GM19455 (cell line): ENCODE results near the gene FGF14.

ENCODE experiments used
- ATAC-seq: cut with Tn5 transposase; IDR thresholded peaks from one replicate; pipeline ENCODE4 v1.9.1; 2021; ENCODE audit not compliant: unreplicated experiment

FGF14 gene

DNA sequence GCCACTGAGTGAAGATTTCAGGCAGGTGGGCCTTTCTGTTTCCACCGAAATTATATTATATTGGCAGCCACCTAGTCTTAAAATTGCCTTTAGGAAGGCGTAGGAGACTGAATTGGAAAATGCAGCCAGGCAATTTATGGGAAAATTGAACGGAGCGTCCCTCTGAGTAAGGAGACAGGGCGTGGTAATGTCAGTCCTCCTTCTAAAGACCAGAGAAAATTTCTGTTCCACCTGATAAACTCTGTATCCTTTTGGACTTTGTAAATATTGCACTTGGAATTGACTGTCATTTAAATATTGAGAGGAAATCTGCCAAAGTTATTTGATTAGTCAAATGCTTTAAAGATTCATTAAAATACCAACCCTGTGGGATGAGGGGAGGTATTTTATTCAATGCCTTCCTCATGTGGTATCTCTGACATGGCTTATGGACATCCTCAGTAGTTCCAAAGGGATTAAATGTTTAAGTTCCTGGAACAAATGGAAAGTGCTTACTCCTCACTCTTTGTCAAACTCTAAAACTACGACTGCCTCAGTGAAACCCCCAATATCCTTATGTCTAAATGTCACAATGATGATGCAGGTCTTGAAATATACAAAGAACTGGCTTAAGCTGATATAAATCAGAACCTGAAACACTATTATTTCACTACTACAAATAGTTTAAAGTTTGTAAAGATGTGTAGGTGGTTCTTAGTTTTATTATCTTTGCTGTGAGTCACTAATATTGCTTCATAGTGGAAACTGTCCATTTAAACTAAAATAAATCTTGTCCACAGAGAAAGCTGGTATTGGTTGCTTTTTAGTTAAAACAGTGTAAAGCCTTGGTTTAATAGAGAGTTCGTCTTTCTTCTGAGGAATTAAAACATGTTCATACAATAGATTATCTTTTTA lies 203.2 kb downstream of the FGF14 start:
- ATAC-seq, result no peak

DNA sequence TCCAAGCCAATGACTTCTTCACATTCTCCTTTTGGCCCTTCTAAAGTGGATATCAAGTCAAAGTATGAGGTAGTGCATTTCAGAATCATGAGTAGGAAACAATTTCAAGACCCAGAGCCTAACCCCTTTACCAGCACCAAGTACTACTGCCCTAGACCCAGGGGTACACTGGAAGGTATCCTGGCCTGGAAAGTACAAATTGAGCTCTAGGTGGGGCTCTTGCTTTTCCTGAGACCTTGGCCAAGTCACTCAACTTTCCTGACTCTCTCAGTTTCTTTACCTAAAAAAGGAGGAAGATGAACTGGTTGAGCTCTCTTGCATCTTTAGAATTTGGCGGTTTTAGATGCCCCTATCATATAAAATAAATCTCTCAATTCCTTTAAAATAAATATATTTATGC lies 204.7 kb downstream of the FGF14 start:
- no peak for ATAC-seq

DNA sequence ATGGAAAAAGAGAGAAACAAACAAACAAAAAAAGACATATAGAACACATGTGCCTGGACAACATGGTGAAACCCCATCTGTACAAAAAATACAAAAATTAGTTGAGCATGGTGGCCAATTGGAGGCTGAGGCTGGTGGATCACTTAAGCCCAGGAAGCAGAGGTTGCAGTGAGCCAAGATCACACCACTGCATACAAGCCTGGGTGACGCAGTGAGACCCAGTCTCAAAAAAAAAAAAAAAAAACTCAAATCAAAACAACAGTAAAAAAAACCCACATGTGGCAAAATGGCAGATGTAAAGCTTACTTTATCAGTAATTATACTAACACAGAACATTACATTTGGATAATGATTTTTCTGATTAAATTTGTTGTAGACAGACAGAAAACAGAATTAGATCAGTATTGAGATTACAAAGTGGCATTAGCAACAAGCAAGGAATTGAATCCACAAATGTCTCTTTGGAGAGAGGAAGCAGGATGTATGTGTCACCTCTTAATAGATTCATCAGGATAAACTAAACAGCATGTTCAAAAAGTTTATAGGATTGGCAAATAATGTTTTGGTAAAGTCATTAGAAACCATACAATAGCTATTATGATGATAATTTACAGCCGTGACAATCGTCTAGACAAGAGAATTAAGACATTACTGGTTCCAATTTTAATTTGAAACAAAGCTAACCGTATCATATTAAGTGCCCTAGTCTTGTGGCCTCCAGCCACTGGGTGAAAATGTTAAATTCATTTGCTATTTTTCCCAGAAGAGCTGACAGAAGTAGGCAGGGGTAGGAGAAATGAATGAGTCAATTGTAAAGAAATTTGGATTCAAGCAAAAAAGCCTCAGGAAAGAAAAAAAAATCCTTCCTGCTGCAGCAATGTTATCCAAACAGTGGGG lies 206.0 kb downstream of the FGF14 start:
- no peak for ATAC-seq

DNA sequence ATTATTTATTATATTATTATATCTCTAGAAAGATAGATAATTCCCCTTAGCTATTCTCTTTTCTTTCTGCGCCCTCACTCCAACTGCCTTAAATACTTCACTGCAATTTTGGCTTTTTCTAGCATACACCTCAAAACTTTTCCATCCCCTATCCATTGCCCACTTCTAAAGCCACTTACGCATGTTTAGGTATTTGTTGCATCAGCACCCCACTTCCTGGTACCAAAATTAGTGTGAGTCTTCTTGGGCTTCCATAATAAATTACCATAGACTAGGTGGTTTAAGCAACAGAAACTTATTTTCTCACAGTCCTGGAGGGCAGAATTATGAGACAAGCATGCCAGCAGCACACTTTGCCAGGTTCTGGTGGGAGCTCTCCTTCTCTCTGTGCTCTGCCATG lies 209.0 kb downstream of the FGF14 start:
- ATAC-seq, result no peak

DNA sequence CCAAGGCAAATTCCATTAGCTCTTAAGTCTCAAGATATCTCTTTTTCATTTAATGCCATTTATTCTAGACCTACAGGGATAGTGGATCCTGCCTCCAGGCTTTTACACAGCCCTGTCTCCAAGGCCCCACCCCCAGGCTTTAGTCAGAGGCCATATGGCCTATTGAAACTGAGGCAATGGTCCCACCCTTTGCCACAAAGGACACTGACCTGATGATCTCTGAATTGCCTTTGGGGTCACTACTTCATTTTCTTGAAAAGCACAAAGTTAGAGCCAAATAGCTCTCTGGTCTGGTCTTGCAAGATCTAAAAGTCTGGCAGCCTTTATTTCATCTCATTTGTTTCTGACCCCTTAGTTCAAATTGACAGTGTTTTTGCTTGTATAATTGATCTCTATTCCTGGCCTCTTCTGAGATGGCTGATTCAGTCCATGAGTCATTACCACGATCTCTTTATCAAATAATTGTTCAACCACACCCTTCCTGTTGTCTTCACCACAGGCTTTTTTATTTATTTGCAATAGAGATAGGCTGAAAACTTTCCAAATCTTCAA lies 209.8 kb downstream of the FGF14 start:
- no peak for ATAC-seq

DNA sequence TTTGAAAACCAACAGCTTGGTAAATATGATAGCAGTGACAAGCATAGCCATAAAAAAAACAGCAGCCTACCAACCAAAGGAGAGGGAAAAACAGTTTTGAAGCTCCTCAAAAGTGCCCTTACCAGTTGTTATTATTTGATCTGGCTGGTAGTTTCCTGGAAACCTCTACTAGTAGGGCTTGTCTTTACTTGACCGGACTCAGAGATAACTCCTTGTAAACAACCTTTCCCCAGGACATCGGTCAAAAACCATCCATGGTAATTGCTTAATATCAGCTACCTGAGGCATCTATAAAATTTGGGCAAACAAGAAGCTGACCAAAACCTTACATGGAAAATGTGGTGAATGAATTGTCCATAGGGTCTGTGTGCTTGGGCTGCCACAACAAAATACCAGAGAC lies 210.9 kb downstream of the FGF14 start:
- no peak for ATAC-seq

DNA sequence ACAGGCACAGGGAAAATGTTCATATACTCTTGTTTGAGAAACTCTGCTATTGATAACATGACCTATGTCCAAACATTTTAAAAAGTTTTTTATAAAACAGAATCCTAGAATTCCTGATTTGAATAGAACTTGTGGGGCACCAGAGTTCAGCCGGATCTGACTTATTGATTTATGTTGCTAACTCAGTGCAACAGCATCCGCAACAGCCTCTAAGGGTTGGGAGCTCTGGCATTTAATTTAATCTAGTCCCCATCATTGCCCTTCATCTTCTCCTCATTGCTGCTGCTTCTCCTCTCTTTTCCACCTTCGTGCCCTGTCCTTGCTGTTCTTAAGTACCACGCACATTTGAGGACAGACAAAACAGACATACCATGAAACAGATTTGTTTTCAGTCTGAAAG lies 214.5 kb downstream of the FGF14 start:
- no peak for ATAC-seq

DNA sequence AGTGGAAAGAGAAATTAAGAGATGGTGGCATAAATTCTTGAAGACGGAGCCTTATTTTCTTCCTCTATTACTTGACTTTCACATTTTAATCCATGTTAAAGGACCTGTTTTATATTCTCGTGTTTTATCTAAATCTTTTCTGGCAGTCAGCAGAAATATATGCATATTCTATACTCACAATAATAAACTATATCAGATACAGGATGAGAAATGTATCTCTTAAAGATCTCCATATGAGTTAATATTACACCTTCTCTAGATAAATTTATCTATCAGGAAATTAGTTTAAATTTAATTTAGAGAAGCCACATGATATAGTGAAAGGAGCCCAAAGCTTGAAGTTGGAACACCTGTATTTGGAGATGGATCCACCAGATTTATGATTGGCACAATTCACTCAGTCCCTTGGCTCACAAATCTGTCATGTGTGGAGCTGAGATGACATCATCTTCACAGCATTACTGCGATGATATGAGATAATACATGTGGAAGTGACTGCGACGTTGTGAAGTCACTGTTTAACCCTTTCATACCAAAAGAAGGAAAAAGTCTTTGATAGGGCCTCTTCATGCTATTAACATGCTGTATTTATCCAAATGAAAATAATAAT lies 216.4 kb downstream of the FGF14 start:
- no peak for ATAC-seq

DNA sequence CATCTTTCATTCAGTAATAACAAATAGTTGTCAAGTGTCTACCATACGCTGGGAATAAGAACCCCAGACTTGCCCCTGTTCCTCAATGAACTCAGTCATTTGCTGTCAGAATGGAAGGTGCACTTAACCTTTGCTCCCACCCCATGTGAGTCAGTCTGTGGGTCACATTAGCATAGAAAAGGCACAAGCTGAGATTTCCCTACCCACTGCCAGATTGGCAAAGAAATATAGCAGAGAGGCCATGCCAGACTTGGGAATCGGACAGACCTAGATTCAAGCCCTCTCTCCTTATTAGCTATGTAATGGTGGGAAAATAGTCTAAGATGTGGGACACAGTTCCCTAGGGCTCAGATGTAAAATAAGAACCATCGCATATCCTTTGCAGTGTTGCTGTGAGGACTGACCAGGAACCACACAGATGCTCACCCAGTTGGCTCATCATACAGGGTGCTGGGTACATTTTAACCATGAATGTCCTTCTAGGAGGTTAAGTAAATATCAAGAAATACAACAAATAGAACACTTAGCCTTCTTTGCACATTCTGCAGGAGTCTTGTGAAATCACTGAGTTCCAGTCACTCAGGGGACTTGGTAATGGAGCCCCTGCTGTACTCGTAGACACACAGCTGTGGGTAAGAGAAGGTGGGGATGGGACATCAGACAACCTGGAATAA lies 218.2 kb downstream of the FGF14 start:
- no peak for ATAC-seq

DNA sequence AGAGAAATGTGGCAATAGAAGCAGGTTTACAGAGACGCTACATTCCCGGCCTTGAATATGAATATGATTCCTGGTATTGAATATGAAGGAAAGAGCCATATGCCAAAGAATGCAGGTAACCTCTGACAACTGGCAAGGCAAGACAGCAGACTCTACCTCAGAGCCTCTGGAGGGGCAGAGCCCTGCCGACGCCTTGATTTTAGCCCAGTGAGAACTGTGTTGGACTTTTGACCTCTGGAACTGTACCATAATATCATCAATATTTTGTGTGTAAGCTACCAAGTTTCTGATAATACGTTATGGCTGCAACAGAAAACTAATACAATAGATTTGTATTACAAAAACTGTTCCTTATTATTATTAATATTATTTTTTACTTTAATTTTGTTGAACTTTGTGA lies 219.7 kb downstream of the FGF14 start:
- ATAC-seq, result no peak

DNA sequence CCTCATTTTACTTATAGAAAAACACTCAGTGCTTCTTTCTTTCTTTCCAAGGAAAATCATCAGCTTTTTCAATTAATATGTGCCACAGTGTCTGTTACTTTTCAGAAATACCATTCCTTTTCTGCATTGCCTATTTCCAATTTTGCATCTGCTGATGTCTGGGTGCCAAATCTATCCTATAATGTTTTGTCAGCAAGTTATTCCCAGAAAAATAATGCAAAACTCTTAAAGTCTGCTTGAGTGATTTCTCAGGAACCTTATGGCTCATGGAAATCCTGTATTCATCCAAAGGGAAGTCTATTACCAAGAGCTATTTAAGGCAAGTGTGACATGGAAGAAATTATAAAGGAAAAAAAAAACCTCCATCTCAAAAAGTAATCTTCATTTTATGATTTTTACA lies 224.4 kb downstream of the FGF14 start:
- ATAC-seq, result no peak

DNA sequence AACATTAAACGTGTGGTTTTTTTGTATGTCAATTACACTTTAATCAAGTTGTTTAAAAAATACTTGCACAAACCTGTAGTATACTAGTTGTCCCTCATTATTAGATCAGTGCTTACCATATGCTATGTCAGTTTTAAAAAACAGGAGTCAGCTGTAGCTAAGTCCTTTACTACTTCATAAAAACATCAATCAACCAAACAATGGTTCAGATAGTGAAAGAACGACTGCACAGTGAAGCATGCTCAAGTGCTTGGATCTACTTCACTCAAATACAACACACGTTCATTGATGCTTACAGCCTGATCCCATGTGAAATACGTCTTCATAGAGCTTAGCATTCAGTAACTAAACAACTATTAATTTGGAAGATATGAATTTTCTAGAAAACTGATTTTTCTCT lies 225.0 kb downstream of the FGF14 start:
- no peak for ATAC-seq

DNA sequence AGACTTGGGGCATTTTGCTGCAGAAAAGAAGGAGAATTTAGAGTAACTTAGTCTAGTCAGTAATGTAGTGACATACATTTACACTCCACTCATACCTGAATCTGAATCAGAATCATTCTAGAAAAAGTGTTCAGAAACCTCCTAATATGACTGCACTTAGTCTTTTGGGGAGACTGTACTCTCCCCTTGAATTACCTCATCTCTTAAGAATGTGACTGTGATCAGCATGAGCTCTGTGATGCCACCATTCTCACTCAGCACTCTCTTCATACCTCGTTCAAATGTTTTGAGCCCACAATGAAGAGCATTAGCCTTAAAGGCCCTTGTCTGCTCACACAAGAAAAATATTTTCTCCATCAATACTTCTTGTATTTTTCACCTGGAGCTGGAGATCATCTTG lies 229.4 kb downstream of the FGF14 start:
- no peak for ATAC-seq

DNA sequence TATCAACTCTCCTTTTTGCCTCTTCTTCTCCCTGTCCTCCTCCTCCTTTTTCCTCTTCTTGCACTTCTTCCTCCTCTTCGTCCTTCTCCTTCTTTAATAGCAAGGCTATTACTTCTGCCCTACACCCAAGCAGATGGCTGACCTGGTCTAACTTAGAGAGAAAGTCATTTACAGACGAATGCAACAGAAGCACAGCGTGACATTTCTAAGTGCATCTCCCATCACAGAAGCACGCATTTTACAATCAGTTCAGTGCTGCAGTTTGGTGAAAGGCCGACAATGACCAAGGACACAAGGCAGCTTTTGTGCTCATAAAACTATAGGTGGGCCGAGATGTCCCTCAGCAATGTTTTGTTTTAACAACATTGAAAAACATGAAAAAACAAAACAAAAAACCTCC lies 231.5 kb downstream of the FGF14 start:
- ATAC-seq, result no peak

DNA sequence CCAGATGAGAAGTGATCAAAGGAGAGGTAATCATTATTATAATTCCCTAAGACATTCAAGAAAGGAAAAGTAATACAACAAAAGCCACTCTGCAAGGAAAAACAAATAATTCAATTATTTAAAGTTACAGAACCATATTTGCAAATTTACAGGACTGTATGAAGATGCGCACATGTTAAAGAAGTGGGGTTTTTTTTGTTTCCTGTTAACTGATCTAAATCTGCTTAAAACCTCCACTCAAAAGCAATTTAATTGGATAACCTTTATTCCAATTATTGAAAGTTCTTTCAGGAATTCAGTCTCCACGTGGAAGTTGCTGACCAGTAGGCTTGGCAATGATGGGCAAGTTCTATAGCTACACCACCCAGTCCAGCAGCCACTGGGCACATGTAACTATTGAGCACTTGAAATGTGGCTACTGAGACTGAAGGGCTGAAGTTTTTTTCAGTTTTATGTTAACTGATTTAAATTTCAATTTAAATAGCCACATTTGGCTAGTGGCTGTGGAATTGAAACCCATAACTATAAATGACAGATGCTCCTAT lies 232.3 kb downstream of the FGF14 start:
- no peak for ATAC-seq

DNA sequence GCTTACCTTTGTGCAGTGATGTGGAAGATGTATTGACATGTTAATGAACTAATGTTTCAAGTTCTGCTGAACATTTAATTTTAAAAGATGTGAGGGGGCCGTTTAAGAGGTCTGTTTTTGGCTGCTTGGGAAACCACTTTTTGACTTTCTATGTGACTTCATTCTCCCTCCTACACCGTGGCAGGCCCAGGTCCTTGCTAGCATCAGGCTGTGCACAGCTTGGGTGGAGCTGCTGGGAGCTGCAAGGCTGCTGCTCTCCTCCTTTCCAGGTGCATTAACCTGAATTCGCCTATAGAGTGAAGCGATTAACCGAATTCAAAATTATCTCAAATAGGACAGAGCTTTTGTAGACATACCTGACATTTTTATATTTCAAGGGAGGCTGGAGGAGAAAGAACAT lies 249.1 kb downstream of the FGF14 start:
- no peak for ATAC-seq

DNA sequence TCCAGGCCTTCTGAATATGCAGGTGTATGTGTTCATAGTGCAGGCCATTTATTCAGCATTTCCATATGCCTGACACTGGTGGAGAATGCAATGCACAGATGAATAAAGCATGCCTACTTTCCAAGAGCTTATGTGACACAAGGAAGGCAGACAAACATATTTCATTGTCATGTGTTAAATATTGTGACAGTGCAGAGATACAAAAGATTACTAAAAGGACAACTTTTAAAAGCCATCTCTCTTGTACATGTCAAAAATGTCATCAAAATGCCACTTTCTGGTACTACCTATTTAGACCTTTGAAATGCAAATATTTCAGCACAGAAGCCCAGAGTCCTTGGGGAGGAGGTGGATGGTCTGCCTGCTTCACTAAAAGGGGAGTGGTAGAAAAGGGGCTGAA lies 254.5 kb downstream of the FGF14 start:
- no peak for ATAC-seq

DNA sequence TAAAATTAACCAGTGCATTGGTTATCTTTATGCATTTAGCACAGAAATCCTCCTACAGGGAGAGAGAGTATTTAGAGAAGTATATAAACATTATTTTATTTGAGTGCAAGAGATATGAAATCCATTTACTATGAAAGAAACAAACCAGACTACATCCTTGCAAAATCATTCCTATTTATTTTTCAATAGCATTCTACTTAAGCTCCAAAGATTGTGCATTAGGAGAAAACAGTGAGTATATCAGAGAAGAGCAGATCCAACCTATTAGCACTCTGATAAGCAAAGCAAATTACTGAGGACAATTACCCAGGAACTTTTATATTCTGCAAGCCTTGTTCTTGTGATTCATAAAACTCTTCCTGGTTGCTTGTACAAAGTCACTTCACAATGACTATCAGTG lies 256.1 kb downstream of the FGF14 start:
- ATAC-seq, result no peak

DNA sequence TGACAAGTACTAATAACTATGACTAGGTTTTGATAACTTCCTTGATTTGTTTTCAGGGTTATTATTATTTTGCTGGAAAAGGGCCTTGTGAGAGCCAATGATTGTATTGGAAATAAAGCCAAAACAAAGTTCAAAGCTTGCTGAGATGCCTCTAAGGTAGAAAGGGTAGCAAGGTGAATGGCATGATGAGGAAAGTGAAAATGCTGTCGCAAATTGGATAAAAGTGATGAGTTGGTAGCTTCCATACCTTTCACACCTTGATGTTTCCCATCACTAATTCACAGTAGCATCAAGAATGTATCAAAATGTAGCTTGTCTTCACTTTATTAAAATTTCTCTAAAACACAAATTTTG lies 259.4 kb downstream of the FGF14 start:
- no peak for ATAC-seq

DNA sequence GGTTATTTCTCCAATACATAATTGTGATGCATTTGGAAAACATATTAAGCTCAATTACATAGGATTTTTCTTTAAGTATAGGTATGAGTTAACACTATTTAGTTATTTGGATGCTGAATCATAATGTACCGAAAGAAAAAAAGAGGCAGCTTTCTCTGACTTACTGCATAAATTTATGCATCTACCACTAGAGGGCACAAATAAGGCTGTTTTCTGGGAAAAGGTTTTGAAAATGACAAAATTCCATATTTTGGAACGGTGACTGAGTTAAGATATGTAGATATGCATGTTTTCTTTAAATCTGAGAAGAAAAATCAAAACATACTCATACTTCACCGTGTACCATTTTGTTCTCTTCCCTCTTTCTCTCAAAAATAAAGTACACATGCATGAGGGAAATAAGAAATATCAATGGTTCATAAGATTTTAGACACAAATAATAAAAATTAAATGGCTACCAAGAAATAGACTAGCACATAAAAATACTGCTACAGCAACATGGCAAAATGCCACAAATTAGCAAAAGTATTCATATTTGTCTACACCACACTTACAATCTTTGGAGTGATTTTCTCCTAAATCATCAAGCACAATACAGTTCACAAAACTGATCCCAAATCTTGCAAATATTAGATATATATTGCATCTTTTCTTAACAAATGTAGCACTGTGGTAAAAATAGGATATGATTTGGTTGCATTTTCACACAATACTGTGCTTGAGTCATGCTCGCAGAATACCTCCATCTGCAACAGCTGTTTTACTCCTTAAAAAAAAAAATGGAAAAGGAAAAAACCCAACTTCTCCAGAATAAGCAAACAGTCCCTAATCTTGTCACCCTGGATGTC lies 260.0 kb downstream of the FGF14 start:
- ATAC-seq, result no peak
